HEK293 (cell line): ENCODE data around the gene CLK1.

Experiments used
- GLIS2 ChIP-seq: fragments of 450-650 bp; formaldehyde crosslinking; IDR thresholded peaks from 2 replicates; pipeline ENCODE4 v1.5.1; 2016; ENCODE audit warnings: missing biosample characterization, missing genetic modification characterization
- TCF7L2 ChIP-seq: IDR thresholded peaks from 2 replicates; pipeline ENCODE4 v1.6.1; 2011; ENCODE audit warnings: low read depth, mild to moderate bottlenecking, inconsistent platforms, low read length, moderate library complexity, borderline replicate concordance
- YY1 ChIP-seq: fragments of 450-650 bp; formaldehyde crosslinking; IDR thresholded peaks from 2 replicates; pipeline ENCODE4 v1.5.1; 2018; ENCODE audit warnings: missing biosample characterization, missing genetic modification characterization
- ZBTB21 ChIP-seq: fragments of 450-650 bp; formaldehyde crosslinking; IDR thresholded peaks from 2 replicates; pipeline ENCODE4 v1.5.1; 2017; ENCODE audit warnings: missing biosample characterization, missing genetic modification characterization
- ZBTB48 ChIP-seq: fragments of 450-650 bp; formaldehyde crosslinking; IDR thresholded peaks from 2 replicates; pipeline ENCODE4 v1.5.1; 2016; ENCODE audit warnings: missing biosample characterization, missing genetic modification characterization
- ZEB2 ChIP-seq: fragments of 450-650 bp; formaldehyde crosslinking; IDR thresholded peaks from 2 replicates; pipeline ENCODE4 v1.5.1; 2016; ENCODE audit warnings: missing biosample characterization, missing genetic modification characterization
- ZIC2 ChIP-seq: fragments of 450-650 bp; formaldehyde crosslinking; IDR thresholded peaks from 2 replicates; pipeline ENCODE4 v1.5.1; 2016; ENCODE audit warnings: missing biosample characterization, missing genetic modification characterization
- ZNF157 ChIP-seq: fragments of 450-650 bp; formaldehyde crosslinking; IDR thresholded peaks from 2 replicates; pipeline ENCODE4 v1.5.1; 2016; ENCODE audit warnings: missing biosample characterization, missing genetic modification characterization
- ZNF174 ChIP-seq: fragments of 450-650 bp; formaldehyde crosslinking; IDR thresholded peaks from 2 replicates; pipeline ENCODE4 v1.5.0; 2017; ENCODE audit warnings: missing biosample characterization, mild to moderate bottlenecking, missing genetic modification characterization
- ZNF175 ChIP-seq: fragments of 450-650 bp; formaldehyde crosslinking; IDR thresholded peaks from 2 replicates; pipeline ENCODE4 v1.5.1; 2016; ENCODE audit warnings: missing biosample characterization, missing genetic modification characterization
- ZNF600 ChIP-seq: fragments of 450-650 bp; formaldehyde crosslinking; IDR thresholded peaks from 2 replicates; pipeline ENCODE4 v1.5.1; 2016; ENCODE audit warnings: missing biosample characterization, missing genetic modification characterization
- ZNF610 ChIP-seq: fragments of 450-650 bp; formaldehyde crosslinking; IDR thresholded peaks from 2 replicates; pipeline ENCODE4 v1.5.1; 2016; ENCODE audit warnings: missing biosample characterization, missing genetic modification characterization, borderline replicate concordance
- ZNF621 ChIP-seq: fragments of 450-650 bp; formaldehyde crosslinking; IDR thresholded peaks from 2 replicates; pipeline ENCODE4 v1.5.1; 2017; ENCODE audit warnings: missing biosample characterization, missing genetic modification characterization
- ZNF654 ChIP-seq: fragments of 450-650 bp; formaldehyde crosslinking; IDR thresholded peaks from 2 replicates; pipeline ENCODE4 v1.5.1; 2016; ENCODE audit warnings: low read depth, missing biosample characterization, missing genetic modification characterization
- ZNF660 ChIP-seq: fragments of 450-650 bp; IDR thresholded peaks from 2 replicates; pipeline ENCODE4 v1.5.1; 2018; ENCODE audit warnings: missing biosample characterization, mild to moderate bottlenecking, missing genetic modification characterization
- ZNF664 ChIP-seq: fragments of 450-650 bp; formaldehyde crosslinking; IDR thresholded peaks from 2 replicates; pipeline ENCODE4 v1.5.1; 2016; ENCODE audit warnings: missing biosample characterization, missing genetic modification characterization
- ZNF791 ChIP-seq: fragments of 450-650 bp; formaldehyde crosslinking; IDR thresholded peaks from 2 replicates; pipeline ENCODE4 v1.5.1; 2016; ENCODE audit warnings: missing biosample characterization, missing genetic modification characterization
- ZSCAN23 ChIP-seq: fragments of 450-650 bp; formaldehyde crosslinking; IDR thresholded peaks from 2 replicates; pipeline ENCODE4 v1.5.1; 2016; ENCODE audit warnings: missing biosample characterization, missing genetic modification characterization
- TF ChIP-seq, protein P1 (sequence below): fragments of 450-650 bp; formaldehyde crosslinking; IDR thresholded peaks from 2 replicates; pipeline ENCODE4 v1.5.1; 2016; ENCODE audit warnings: missing biosample characterization, missing genetic modification characterization
- TF ChIP-seq, protein P2 (sequence below): fragments of 450-650 bp; formaldehyde crosslinking; IDR thresholded peaks from 2 replicates; pipeline ENCODE4 v1.5.1; 2016; ENCODE audit warnings: missing biosample characterization, missing genetic modification characterization
- TF ChIP-seq, protein P3 (sequence below): fragments of 450-650 bp; formaldehyde crosslinking; IDR thresholded peaks from 2 replicates; pipeline ENCODE4; 2016; ENCODE audit warnings: missing biosample characterization, missing genetic modification characterization
- TF ChIP-seq, protein P4 (sequence below): fragments of 450-650 bp; formaldehyde crosslinking; IDR thresholded peaks from 2 replicates; pipeline ENCODE4 v1.5.1; 2016; ENCODE audit warnings: missing biosample characterization, missing genetic modification characterization
- TF ChIP-seq, protein P5 (sequence below): fragments of 450-650 bp; formaldehyde crosslinking; IDR thresholded peaks from 2 replicates; pipeline ENCODE4 v1.5.1; 2016; ENCODE audit warnings: missing biosample characterization, missing genetic modification characterization
- TF ChIP-seq, protein P6 (sequence below): fragments of 450-650 bp; formaldehyde crosslinking; IDR thresholded peaks from 2 replicates; pipeline ENCODE4 v1.5.1; 2016; ENCODE audit warnings: missing biosample characterization, missing genetic modification characterization

Gene CLK1

DNA sequence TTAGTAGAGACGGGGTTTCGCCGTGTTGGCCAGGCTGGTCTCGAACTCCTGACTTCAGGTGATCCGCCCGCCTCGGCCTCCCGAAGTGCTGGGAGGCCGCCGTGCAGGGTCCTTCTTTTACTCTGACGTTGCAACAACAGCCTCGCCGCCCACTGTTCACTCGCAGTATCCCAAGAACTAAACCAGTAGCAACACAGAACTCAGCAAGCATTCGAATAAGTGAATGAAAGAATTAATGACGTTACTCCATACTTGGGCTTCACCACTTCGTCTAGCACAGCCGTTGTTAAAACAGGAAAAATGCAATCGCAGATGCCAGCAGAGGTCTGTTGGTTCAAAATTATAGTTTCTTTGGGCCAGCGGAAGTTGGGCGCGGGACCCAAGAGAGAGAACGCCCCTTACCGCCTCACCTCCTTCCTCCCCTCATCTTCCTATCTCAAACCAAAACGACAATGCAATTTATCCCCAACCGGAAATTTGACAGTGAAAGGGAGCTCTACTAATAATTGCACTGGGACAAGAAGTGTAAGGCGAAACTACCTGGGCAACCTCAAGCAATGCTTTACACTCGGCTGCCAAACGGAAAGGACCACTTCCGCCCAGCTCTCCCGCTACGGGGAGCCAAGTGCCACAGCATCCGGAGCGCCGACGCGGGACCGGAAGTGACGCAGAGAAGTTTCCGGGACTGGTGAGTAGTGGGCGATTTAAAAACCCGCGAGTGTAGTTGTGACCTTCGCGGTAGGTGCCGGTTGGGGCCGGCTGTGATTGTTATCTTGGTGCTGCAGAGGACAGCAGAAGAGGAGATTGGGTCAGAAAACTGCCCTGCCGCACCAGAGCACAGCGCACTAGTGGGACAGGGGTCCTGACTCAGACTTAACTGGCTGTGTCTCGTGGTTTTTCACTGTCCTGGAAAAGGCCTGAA lies 24.5 kb upstream of the CLK1 start, which contains the start of the genes NIF3L1 and PPIL3 (continued):
- TF ChIP-seq, protein P1, sequence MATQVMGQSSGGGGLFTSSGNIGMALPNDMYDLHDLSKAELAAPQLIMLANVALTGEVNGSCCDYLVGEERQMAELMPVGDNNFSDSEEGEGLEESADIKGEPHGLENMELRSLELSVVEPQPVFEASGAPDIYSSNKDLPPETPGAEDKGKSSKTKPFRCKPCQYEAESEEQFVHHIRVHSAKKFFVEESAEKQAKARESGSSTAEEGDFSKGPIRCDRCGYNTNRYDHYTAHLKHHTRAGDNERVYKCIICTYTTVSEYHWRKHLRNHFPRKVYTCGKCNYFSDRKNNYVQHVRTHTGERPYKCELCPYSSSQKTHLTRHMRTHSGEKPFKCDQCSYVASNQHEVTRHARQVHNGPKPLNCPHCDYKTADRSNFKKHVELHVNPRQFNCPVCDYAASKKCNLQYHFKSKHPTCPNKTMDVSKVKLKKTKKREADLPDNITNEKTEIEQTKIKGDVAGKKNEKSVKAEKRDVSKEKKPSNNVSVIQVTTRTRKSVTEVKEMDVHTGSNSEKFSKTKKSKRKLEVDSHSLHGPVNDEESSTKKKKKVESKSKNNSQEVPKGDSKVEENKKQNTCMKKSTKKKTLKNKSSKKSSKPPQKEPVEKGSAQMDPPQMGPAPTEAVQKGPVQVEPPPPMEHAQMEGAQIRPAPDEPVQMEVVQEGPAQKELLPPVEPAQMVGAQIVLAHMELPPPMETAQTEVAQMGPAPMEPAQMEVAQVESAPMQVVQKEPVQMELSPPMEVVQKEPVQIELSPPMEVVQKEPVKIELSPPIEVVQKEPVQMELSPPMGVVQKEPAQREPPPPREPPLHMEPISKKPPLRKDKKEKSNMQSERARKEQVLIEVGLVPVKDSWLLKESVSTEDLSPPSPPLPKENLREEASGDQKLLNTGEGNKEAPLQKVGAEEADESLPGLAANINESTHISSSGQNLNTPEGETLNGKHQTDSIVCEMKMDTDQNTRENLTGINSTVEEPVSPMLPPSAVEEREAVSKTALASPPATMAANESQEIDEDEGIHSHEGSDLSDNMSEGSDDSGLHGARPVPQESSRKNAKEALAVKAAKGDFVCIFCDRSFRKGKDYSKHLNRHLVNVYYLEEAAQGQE (tag by site-specific recombination) = peak; percentile 84
- TF ChIP-seq, protein P2, sequence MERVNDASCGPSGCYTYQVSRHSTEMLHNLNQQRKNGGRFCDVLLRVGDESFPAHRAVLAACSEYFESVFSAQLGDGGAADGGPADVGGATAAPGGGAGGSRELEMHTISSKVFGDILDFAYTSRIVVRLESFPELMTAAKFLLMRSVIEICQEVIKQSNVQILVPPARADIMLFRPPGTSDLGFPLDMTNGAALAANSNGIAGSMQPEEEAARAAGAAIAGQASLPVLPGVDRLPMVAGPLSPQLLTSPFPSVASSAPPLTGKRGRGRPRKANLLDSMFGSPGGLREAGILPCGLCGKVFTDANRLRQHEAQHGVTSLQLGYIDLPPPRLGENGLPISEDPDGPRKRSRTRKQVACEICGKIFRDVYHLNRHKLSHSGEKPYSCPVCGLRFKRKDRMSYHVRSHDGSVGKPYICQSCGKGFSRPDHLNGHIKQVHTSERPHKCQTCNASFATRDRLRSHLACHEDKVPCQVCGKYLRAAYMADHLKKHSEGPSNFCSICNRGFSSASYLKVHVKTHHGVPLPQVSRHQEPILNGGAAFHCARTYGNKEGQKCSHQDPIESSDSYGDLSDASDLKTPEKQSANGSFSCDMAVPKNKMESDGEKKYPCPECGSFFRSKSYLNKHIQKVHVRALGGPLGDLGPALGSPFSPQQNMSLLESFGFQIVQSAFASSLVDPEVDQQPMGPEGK (tag by site-specific recombination) = peak; percentile 69; the same call in 1 of the 2 replicates
- TF ChIP-seq, protein P3, sequence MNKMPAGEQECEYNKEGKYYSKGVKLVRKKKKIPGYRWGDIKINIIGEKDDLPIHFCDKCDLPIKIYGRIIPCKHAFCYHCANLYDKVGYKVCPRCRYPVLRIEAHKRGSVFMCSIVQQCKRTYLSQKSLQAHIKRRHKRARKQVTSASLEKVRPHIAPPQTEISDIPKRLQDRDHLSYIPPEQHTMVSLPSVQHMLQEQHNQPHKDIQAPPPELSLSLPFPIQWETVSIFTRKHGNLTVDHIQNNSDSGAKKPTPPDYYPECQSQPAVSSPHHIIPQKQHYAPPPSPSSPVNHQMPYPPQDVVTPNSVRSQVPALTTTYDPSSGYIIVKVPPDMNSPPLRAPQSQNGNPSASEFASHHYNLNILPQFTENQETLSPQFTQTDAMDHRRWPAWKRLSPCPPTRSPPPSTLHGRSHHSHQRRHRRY (tag by site-specific recombination) = no peak
- TF ChIP-seq ZNF175 (tag by site-specific recombination) = no peak
- no peak for TF ChIP-seq ZNF664 (tag by site-specific recombination)
- peak; percentile 88 for TF ChIP-seq ZEB2
- no peak for TF ChIP-seq ZNF157 (tag by site-specific recombination)
- TF ChIP-seq ZNF621 (tag by site-specific recombination) = no peak
- 0 out of 2 replicates have a peak, but pooled peaks have one; percentile 31 for TF ChIP-seq TCF7L2
- TF ChIP-seq, protein P4, sequence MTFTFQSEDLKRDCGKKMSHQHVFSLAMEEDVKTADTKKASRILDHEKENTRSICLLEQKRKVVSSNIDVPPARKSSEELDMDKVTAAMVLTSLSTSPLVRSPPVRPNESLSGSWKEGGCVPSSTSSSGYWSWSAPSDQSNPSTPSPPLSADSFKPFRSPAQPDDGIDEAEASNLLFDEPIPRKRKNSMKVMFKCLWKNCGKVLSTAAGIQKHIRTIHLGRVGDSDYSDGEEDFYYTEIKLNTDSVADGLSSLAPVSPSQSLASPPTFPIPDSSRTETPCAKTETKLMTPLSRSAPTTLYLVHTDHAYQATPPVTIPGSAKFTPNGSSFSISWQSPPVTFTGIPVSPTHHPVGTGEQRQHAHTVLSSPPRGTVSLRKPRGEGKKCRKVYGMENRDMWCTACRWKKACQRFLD = no peak
- no peak for TF ChIP-seq ZNF791 (tag by site-specific recombination)
- TF ChIP-seq GLIS2 (tag by site-specific recombination) = 0 out of 2 replicates have a peak, but pooled peaks have one; percentile 19
- TF ChIP-seq, protein P5, sequence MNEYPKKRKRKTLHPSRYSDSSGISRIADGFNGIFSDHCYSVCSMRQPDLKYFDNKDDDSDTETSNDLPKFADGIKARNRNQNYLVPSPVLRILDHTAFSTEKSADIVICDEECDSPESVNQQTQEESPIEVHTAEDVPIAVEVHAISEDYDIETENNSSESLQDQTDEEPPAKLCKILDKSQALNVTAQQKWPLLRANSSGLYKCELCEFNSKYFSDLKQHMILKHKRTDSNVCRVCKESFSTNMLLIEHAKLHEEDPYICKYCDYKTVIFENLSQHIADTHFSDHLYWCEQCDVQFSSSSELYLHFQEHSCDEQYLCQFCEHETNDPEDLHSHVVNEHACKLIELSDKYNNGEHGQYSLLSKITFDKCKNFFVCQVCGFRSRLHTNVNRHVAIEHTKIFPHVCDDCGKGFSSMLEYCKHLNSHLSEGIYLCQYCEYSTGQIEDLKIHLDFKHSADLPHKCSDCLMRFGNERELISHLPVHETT (tag by site-specific recombination) = peak; percentile 73
- TF ChIP-seq, protein P6, sequence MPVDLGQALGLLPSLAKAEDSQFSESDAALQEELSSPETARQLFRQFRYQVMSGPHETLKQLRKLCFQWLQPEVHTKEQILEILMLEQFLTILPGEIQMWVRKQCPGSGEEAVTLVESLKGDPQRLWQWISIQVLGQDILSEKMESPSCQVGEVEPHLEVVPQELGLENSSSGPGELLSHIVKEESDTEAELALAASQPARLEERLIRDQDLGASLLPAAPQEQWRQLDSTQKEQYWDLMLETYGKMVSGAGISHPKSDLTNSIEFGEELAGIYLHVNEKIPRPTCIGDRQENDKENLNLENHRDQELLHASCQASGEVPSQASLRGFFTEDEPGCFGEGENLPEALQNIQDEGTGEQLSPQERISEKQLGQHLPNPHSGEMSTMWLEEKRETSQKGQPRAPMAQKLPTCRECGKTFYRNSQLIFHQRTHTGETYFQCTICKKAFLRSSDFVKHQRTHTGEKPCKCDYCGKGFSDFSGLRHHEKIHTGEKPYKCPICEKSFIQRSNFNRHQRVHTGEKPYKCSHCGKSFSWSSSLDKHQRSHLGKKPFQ (tag by site-specific recombination) = no peak
- peak; percentile 65 for TF ChIP-seq ZBTB21 (tag by site-specific recombination)
- 0 out of 2 replicates have a peak, but pooled peaks have one; percentile 69 for TF ChIP-seq ZNF610 (tag by site-specific recombination)
- TF ChIP-seq ZNF174 (tag by site-specific recombination) = no peak
- no peak for TF ChIP-seq ZSCAN23 (tag by site-specific recombination)
- no peak for TF ChIP-seq YY1 (tag by site-specific recombination)
- TF ChIP-seq ZNF660 (tag by site-specific recombination) = peak; percentile 94
- peak; percentile 40 for TF ChIP-seq ZNF600 (tag by site-specific recombination)
- no peak for TF ChIP-seq ZNF654 (tag by site-specific recombination)
- peak; percentile 56 for TF ChIP-seq ZIC2 (tag by site-specific recombination)
- peak; percentile 76 for TF ChIP-seq ZBTB48
